Stomach (tissue), 4 donors: ENCODE measurements around the gene KIF21A.

Experiments
- EP300 ChIP-seq: sonication (generic); formaldehyde crosslinking; IDR thresholded peaks from one replicate; pipeline ENCODE4 v1.6.1; 2017; ENCODE audit warnings: antibody characterized with exemption
- TF ChIP-seq, protein P1 (sequence below), 7 experiments: fragments of 450-650 bp in 4 of 7; fragments of 200-600 bp in 3 of 7; sonication (generic) in 3 of 7; IDR thresholded peaks; one replicate each; pipeline ENCODE4 v1.5.1; 2016 to 2019; ENCODE audit warnings: antibody characterized with exemption in 7 of 7, control low read depth in 2 of 7, mild to moderate bottlenecking in 1 of 7

DNA sequence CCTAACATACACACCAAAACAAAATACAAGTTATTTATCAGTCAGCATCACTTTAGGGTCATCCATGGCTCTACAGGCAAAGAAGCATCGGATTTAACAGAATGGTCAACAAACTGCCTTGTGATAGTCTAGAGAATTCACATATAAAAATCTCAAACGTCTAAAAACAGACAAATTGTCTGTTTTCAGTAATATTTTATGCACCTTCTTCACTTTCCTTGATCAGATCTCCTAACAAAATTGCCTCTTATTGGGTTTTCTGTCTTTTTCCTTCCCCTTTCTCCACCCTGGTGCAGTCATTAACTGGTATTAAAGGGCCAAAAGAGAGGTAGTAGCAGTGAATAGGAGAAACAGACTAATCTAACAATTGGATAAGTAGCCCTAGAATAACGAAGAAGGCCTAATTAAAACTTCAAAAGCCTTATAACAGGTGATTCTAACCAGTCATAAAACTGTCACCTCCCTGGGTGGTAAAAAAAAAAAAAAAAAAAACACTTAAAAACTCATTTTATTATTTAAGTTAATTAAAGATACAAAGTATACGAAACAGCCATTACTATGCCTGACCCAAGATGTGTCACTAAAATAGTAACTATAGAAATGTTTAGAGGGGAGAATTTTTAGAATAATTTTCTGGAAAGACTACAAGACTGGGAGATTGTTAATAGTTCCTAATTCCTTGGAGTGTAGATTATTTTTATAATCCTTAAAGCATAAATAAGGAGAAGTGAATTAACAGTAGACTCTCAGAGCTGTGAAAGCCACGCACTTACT is 1.5 kb downstream of the KIF21A start:
- TF ChIP-seq, protein P1, sequence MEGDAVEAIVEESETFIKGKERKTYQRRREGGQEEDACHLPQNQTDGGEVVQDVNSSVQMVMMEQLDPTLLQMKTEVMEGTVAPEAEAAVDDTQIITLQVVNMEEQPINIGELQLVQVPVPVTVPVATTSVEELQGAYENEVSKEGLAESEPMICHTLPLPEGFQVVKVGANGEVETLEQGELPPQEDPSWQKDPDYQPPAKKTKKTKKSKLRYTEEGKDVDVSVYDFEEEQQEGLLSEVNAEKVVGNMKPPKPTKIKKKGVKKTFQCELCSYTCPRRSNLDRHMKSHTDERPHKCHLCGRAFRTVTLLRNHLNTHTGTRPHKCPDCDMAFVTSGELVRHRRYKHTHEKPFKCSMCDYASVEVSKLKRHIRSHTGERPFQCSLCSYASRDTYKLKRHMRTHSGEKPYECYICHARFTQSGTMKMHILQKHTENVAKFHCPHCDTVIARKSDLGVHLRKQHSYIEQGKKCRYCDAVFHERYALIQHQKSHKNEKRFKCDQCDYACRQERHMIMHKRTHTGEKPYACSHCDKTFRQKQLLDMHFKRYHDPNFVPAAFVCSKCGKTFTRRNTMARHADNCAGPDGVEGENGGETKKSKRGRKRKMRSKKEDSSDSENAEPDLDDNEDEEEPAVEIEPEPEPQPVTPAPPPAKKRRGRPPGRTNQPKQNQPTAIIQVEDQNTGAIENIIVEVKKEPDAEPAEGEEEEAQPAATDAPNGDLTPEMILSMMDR (IDR thresholded peaks at IDR 0.05), result no peak
- TF ChIP-seq EP300, result no peak
